GM18508 (cell line): ENCODE data around the gene RAP1GAP2.

ENCODE experiments used
- ATAC-seq: cut with Tn5 transposase; IDR thresholded peaks from one replicate; pipeline ENCODE4 v1.9.1; 2021; ENCODE audit warnings: moderate number of reproducible peaks; ENCODE audit not compliant: insufficient read depth, unreplicated experiment

RAP1GAP2 gene

DNA sequence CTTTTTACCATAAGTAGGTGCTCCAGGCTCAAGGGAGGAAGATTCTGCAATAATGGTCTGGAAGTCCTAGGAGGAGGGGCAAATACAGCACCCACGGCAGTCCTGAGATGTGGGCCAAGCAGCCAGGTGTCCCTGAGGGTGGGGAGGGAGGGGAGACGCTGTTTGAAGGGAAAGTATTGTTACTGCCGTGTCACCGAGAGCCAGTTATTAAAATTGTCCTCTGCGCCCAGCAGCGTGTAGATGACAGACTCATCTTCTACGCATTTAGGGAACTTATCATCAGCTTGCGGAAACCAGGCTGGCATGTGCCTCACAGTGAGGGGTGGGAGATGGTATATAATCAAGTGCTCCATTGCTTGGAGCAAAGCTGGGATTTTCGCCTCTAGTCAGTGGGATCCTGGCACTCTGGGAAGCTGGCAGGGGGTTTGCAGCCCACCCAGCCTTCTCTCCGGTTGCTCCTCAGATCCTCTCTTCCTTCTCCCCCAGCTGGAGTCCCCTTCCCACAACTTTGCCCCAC is 162.5 kb downstream of the RAP1GAP2 start:
- ATAC-seq = no peak

DNA sequence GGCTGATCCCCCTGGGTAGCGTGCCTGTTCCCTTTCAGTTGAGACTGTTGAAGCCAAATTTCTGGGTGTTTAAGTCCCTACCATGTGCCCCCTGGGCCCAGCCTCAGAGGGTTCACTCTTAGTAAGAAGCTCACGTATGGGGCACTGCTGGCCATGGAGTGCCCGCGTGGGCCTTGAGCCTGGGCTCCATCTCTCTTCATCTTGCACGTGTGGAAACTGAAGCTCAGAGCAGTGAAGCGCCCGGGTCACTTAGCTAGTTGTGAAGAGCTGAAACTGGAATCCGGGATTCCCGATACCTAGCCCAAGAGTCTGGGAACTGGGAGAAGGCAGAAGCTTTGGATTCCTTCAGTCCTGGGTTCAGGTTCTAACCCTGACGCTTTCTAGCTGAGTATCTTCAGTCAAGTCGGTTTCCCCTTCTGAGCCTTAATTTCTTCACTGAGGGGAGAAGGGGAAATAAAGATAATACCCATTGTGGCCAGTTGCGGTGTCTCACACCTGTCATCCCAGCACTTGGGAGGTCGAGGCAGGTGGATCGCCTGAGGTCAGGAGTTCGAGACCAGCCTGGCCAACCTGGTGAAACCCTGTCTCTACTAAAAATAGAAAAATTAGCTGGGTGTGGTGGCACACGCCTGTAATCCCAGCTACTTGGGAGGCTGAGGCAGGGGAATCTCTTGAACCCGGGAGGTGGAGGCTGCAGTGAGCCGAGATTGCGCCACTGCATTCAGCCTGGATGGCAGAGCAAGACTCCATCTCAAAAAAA is 163.3 kb downstream of the RAP1GAP2 start:
- no peak for ATAC-seq

DNA sequence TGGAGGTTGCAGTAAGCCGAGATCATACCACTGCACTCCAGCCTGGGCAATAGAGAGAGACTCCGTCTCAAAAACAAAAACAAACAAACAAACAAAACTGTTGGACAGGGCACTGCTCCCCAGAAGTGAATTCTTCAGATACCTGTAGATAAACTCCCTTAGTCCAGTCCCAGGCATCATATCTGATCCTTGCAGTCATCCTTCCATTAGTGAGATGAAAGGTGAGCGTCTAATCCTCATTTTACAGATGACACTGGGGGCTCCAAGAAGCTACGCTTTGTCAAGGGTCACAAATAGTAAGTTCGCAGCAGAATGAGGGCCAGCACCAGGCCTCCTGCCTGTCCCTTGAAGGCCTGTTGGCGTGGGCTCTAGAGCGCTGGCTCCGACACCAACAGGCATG is 165.2 kb downstream of the RAP1GAP2 start:
- ATAC-seq = no peak

DNA sequence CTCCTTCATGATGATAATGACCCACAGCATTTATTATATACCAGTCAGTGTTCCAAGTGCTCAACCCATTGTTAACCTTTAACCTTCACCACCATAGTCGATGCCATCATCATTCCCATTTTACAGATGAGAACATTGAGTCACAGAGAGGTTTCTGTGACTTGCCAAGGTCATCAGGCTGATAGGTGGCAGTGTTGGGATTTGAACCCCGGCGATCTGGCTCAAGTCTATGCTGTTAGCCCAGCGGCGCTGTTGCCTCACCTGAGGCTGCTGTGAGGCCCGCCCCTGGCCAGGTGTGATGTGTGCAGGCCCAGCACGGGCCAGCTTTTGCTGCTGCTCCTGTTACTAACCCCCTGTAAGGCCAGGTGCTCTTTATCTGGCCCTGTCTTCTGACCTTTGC is 166.0 kb downstream of the RAP1GAP2 start:
- no peak for ATAC-seq

DNA sequence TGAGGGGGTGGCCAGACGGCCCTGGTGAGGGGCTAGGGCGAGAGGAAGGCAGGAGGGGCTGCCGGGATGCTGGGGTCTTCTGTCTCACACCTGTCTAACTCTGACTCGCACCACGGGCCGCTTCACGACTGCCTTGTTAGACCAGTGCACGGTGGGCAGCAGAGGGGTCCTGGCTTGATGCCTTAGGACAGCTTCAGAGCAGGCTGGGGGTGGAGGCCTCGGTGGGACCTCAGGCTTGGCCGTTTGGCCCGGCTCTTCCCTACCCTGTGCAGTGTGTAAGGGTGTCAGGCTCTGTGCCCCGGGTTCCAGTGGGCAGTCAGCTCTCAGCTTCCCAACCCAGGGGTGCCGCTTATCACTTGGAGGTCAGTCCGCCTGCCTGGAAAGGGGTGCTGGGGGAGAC is 166.5 kb downstream of the RAP1GAP2 start:
- ATAC-seq = no peak

DNA sequence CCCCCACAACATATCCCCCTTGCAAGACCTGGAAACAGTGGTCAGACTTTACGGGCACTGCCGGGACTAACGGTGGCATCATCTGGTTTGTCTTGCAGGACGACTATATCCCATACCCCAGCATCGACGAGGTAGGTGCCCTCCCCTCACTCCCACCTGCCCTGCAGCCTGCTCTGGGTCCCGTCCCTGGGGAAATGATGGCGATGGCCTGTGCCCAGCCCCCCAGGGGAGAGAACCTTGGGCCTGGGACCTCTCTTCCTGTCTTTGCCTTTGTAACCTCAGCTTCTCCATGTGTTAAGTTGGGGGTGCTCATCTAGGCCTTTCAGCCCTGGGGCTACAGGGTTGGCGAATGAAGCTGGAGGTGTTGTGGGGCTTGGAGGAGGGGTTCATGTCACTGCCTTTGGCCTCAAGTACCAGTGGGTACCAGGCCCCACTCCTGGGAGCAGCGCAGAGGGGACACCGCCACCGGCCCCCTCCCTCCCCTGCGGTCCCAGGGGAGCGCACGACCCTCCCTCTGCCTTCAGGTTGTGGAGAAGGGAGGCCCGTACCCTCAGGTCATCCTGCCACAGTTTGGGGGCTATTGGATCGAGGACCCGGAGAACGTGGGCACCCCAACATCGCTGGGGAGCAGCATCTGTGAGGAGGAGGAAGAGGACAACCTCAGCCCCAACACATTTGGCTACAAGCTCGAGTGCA is 167.2 kb downstream of the RAP1GAP2 start:
- ATAC-seq = no peak

DNA sequence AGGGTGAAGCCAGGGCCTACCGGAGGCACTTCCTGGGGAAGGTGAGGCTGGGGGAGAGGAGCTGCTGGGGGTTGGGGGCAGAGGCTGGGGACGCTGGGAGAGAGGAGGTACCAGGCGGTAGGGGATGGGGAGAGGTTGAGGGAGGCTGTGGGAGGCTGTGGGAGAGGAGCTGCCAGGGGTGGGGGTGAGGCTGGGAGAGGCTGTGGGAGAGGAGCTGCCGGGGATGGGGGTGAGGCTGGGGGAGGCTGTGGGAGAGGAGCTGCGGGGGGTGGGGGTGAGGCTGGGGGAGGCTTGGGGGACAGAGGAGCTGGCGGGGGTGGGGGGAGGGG is 167.8 kb downstream of the RAP1GAP2 start:
- ATAC-seq = no peak

DNA sequence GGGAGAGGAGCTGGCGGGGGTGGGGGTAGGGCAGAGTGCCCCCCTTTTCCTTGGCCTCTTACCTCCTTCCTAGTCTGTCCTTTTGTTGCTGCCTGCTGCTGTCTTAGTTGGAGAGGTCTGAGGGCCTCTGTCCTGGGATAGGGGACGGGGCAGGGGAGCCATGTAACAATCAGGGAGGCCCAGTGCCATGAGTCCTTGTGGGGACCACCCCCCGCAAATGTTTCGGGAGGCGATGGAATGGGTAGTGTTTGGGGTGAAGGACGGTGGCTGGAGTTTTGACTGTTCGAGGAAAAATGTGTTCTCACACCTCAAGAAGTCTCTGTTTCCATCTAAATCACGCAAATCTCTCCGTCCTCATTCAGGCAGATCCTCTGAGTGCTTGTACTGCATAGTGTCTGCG is 168.1 kb downstream of the RAP1GAP2 start:
- ATAC-seq = no peak

DNA sequence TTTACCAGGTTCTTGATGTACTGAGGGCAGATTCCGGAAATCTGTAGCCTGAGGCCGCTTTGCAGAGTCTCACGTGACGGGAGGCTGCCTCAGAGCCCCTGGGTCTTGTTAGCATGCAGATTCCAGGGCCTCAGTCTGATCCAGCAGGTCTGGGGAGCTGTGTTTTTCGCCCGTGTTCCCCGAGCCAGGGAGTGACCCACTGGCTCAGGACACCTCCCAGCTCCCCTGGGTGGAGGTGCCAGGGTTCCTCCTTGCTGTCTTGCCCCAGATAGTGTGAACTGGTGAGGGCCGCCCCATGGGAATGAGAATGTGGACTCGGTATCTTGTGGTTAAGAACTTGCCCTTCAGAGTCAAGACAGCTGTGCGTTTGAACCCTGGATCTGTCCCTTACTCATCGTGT is 168.6 kb downstream of the RAP1GAP2 start:
- ATAC-seq = no peak

DNA sequence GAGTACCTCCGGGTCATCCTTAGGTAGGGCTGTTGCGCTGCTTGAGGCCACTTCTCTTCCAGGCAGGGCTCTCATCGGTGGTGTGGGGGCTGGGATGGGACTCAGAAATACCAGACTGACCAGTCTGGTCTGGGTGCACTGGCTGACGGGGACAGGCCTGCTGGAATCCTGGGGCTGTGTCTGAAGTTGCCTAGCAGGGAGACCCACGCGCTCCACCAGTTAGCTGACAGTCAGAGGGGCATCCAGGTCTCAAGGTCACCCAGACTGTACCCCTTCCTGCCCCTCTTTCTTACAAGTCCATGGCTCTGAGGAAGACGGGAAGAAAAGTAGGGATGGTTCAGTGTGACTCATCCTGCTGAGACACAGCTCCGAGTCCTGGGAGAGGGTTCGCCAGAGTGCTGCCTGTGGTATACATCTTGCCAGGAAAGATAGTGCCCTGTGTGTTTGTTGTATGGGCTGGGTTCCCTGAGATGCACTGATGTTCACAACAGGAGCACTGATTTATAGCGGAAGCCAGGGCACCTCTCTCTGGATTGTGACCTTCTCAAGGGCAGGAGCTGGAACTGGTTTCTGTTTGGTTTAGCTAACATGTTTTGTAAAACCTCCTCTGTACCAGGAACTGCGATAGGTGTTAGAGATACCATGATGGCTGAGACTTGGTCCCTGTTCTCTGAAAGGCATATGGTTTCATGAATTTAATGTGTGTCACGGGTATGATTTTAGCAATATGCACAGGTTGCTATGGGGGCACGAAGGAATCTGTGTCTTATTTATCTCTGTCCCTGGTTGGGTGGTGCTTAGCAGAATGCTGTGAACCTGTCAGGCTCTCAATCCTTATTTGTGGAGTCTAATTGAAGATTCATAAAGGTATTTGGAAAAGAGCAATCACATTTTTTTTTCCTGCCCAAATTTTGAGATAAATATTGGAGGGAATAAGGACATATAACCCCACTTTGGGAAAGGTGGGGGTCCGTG is 169.7 kb downstream of the RAP1GAP2 start:
- ATAC-seq = no peak

DNA sequence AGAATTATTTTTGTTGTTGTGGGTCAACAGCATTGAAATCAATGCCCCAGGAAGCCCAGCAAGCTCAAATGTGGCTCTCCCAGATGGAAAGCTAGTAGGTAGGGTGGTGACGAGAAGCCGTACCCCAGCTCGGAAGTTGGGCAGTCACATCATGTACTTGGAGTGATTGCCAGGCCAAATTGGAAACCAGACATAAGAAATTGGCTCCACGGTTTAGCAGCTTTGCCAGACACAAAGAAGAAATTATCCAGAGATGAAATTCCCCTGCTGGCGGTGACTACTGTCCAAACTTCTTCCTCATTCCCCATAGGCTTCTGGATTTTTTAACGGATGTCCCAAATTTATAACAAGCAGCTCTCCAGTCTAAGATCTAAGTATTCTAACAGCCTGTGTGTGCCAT is 171.3 kb downstream of the RAP1GAP2 start:
- no peak for ATAC-seq

DNA sequence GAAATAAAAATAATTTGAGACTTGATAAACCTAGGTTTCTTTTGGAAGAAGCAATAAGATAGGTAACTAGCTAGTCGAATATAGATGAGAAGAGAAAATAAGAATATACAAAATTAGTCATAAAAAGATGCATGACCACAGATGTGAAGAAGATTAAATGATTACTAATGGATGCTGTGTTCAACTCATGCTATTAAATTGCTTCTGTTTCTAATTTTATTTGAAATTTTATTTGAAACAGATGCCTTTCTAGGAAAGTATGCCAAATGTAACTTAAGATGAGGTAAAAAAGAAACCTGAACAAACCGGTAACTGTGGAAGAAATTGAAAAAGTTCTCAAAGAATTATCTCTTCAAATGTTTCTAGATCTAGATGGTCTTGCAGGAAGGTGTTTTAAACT is 175.6 kb downstream of the RAP1GAP2 start:
- ATAC-seq = no peak

DNA sequence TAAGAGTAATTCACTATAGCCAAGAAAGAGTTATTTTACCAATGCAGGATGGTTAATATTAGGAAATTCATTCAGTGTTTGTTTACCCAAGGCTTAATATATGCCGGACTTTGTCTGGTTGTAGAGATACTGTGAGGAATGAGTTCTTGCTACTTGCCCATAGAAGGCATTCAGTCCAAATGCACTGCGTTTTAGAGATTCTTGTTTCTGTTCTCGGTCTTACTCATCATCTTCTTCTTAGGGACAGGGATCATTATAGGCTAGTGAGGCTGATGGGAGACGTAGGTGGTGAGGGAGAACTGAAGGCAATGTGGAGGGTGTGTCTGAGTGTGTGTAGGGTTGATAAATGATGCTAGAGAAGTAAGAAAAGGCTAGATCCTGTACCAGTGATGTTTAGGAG is 176.5 kb downstream of the RAP1GAP2 start:
- no peak for ATAC-seq

DNA sequence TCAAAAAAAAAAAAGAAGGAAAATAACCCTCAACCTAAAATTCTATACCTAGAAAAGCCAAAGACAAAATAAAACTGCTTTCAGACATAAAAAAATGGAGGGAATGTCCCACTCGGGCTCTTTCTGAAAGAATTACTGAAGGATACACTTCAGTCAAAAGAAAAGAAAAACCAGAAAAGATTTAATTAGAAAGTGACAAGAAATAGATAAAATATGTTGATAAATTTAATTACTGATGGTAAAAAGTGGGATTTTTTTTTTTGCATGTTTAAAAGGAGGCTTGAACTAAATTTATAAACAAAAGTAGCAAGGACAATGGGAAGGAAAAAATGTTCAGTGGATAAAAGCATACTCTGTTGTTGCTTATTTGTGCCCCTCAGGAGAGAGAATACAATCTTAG is 178.1 kb downstream of the RAP1GAP2 start:
- no peak for ATAC-seq

DNA sequence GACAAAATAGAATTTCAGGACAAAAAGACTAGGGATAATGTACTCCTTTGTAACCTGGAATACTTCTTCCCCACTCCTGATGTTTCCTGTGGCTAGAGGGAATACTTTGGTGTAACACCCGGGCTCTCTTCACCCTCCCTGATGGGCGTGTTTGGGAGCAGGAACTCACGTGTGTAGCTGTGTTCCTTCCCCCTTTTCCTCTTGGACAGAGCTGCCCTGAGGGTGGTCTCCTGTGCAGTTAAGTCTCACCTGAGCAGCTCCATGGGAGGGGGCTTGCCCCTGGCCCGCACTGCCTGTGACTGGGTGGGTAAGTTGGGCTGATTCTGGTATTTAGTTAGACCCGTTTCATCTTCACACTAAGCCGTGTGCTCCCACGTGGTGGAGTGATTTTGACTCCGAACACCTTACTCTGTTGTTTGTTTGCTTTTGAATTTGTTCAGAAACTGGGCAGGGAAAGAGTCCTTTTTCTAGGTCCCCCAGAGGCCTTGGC is 179.3 kb downstream of the RAP1GAP2 start:
- no peak for ATAC-seq

DNA sequence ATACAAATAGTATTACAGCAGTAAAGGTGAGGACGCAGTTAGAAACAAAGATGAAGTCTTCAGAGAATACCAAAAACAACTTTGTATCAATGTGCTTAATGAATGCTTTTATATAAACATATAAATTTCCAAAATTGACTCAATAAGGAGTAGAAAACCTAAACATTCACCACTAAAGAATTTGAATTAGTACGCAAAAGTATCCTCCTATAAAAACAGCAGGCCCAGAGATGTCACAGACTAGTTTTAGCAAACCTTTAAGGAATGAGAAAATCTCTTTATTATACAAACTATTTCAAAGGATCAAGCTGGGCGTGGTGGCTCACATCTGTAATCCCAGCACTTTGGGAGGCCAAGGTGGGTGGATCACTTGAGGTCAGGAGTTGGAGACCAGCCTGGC is 180.9 kb downstream of the RAP1GAP2 start:
- ATAC-seq = no peak

DNA sequence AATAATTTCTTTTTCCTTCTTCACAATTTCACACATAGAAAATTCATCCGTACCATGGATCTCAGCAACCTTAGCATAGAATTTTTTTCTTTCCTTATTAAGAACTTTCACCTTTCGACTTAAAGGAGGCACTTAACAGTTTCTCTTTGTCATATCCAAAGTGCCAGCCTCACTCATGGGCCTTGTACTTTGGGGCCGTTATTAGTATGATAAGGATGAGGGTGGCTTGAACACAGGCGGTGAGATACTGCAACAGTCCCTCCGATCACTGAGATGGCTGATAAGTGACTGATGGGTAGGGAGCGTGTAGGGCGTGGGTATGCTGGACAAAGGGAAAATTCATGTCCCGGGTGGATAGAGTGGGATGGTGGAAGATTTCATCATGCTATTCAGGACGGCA is 181.9 kb downstream of the RAP1GAP2 start:
- no peak for ATAC-seq

DNA sequence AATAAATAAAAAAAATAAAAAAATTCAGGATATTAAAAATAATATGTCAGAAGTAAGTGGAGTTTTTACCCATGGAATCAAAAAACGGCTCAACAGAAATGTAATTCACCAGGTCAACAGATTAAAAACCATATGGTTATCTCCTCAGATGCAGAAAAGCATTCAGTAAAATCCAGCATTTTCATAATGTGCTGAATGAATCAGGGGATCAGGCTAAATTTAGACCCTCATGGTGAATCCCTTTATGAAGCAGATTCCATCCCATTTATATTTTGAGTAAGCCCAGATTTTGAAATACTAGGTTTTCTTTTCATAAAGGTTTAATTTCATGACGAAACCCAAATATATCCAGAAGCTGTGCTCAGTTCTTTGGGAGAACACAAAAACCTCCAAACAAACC is 182.8 kb downstream of the RAP1GAP2 start:
- no peak for ATAC-seq

DNA sequence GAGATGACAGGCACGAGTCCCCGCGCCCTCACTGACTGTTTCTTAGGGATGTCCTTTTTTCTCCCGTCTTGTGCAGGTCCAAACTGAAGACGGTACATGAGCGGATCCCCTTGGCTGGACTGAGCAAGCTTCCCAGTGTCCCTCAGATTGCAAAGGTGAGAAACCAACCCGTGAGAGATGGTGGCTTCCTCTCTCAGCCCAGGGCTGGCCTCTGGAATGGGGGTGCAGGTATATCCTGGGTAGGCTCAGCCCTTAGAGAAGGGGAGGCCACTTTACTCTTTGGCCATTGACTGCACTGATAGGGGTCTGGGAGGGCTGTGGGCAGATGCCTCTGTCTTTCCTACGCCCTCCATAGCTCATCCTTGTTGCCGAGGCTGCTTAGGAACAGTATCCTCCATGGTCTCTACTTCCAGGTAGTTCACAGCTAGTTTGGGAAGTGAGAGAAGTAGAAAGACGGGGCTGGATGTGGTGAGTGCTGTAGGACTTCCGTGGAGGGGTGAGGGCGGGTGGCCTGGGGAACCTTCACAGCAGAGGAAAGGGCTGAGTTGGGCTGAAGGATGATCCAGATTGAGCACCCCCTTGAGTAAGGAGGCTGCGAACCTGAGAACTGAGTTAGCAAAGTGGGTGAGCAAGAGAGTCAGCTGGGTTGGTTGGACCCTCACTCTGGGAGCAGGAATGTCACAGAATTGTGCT is 184.1 kb downstream of the RAP1GAP2 start:
- no peak for ATAC-seq

DNA sequence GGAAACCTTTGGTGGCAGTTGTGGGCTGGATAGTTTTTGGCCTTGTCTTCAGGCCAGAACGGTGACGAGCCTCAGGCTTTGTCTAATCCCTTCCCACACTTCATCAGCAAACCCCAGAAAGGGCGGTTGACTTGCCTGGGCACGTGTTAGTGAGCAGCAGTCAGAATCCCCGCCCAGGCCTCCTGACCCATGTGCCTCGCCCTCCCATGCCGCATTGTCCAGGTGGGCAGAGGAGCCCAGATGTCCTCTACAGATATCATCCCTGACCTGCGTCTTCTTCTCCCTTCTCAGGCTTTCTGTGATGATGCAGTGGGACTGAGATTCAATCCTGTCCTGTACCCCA is 184.6 kb downstream of the RAP1GAP2 start:
- ATAC-seq = no peak
